GM21737 (cell line): ENCODE data around the gene MRPL39.

Experiments
- ATAC-seq: cut with Tn5 transposase; IDR thresholded peaks from one replicate; pipeline ENCODE4 v1.9.1; 2021; ENCODE audit warnings: mild to moderate bottlenecking, moderate library complexity; ENCODE audit not compliant: unreplicated experiment

The MRPL39 gene

DNA sequence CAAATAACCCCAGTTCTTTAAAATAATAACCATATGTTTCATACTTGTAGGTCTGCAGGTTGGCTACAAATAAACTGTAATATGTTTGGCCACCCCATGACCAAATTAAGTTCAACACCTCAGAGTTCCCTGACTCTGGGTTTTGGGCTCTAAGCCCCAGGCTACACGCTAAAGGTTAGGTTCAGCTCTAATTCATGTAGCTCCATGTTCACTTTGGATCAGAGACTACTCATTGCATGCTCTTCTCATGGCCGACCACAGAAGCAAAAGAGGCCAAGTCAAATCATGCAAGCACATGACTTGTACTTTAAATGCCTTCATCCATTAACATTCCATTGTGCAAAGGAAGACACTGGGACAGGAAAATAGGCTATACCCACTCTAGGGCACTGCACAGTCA lies 66.2 kb downstream of the MRPL39 start:
- no peak for ATAC-seq

DNA sequence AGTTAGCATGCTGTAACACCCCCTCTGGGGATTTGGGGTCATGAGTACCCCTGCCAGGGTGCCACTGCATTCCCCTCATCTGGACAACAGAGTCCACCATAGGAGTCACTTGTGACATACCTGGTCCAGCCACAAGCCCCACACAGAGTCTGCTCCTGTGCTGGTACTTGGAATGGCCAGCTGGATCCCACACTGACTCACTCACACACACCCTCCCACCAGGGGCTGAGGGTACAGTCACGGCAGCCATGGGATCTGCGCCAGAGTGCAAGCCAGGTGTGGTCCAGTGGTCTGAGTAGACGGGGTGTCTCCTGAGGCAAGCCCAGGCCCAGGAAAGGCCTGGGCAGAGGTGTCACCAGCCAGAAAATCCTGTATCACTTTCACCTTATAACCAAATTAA lies 67.7 kb downstream of the MRPL39 start:
- no peak for ATAC-seq

DNA sequence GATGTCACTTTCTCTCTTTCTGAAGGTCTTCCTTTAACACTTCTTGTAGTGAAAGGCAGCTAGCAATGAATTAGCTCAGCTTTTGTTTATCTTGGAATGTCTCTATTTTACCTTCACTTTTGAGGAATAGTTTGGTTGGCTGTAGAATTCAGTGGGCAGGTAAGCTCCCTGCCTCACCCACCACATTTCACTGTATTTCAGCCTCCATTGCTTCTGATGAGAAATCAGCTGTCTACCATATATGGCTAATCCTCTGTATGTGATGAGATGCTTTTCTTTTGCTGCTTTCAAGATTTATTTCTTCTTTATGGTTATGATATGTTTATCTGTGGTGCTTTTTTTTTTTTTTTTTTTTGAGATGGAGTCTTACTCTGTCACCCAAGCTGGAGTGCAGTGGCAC lies 70.1 kb downstream of the MRPL39 start:
- no peak for ATAC-seq

DNA sequence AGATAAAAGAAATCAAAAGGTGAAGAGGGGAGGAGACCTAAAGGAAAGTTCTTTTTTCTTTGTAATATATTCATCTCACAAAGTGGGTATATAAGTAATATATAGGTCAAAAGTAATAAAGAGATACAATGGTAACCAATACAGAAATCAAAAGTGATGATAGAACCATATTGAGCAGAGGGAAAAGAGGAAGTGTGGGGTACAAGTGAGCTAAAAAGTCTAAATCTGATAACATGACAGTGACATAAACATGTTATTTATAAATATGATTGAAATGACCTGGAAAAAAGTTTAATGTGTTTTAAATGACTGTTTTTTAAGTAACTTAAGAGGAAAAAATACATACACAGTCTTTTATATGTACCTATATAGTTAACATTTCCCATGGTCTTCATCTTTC lies 70.5 kb downstream of the MRPL39 start:
- ATAC-seq = no peak

DNA sequence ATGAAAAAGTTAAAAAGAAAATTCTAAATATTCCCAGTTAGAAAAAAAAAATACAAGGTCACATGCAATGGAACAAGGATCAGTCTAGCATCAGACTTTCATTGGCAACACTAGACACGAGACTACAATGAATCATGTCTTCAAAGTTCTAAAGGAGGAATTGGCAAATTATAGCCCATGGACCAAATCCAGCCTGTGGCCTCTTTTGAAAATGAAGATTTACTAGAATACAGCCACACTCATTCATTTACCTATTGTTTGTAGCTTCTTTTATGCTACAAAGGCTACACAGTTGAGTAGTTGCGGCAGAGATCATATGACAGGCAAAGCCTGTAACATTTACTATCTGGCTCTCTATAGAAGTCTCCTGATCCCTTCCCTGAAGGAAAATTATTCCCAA lies 71.4 kb downstream of the MRPL39 start:
- ATAC-seq = no peak
